Adipose tissue (tissue), 3 donors: ENCODE results near the gene BMP6. TPM values are rescaled to one million over a fixed set of nuclear protein-coding genes. Genes with fewer than 3 reads are reported as not detected.

Experiments
- H3K27ac ChIP-seq: one replicate; pipeline ENCODE4 v1.5.1; 2013; ENCODE audit warnings: low read depth, low read length
- WGBS, 3 donors: extraction: QIAGEN DNeasy Blood & Tissue Kit; methylation state at CpG; one replicate each; pipeline ENCODE4 v1.1.7; 2013; 5-methylcytosine and 5-hydroxymethylcytosine counted together
- polyA plus RNA-seq, 3 donors: library from polyadenylated mRNA; stranded (reverse); fragments of 200-250 nt; gene quantifications; one replicate each; pipeline ENCODE4 v1.2.3, GENCODE V29; 2013
- donor health status: healthy with polysubstance abuse.
- donor health status: Bipolar disorder and iron deficiency.
- donor health status: healthy.

Gene BMP6
- polyA plus RNA-seq, 3 donors, result 0.83 to 10.1 (median 3.1) TPM

- 86 to 93% (median 91%) methylated on average over 3 of the region's 3 CpGs for WGBS, 3 donors
- H3K27ac ChIP-seq, result no peak overlapping the region
Observed at GRCh38 chr6:7773322-7773721, 47.4 kb downstream of the BMP6 start.

- 84 to 92% (median 90%) methylated on average over 9 of the region's 9 CpGs for WGBS, 3 donors
- H3K27ac ChIP-seq, result no peak overlapping the region
Observed at GRCh38 chr6:7773914-7774313, 48.0 kb downstream of the BMP6 start.

DNA sequence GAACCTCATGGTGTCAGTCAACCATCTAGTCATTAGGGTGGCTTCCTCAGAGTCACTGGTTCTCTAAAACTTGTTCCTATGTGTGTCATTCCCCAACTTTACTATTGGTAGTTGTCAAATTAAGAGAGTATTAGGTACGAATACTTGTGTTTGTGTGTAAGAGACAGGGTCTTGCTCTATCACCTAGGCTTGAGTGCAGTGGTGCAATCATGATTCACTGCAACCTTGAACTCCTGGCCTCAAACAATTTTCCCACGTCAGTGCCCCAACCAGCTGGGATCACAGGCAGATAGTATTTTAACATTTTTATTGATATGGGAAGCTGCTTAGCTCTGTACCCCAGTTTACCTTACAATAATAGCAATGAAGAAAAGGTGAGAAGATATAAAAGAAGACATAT lies 50.6 kb downstream of the BMP6 start:
- 69 to 90% (median 90%) methylated on average over 2 of the region's 2 CpGs for WGBS, 3 donors
- H3K27ac ChIP-seq, result no peak overlapping the region

DNA sequence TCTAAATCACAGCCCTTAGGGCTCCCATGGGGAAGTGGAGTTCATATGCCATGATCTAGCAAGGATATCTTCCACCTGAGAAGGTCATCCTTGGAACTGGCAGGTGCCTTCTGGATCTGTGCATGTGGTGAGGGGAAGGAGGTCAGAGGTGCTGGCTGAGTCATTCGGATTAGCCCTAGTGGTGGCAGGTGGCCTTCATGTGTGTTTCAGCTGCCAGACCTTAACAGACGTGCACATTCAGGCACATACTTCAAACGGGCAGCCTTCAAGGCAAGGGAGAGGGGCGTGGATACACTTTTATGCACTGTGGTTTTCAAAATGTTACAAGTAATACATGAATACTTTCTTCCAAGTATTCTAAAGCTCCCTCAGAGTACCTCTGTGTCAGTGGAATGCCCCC lies 51.2 kb downstream of the BMP6 start:
- no peak overlapping the region for H3K27ac ChIP-seq
- 52 to 82% (median 81%) methylated on average over 4 of the region's 4 CpGs for WGBS, 3 donors

DNA sequence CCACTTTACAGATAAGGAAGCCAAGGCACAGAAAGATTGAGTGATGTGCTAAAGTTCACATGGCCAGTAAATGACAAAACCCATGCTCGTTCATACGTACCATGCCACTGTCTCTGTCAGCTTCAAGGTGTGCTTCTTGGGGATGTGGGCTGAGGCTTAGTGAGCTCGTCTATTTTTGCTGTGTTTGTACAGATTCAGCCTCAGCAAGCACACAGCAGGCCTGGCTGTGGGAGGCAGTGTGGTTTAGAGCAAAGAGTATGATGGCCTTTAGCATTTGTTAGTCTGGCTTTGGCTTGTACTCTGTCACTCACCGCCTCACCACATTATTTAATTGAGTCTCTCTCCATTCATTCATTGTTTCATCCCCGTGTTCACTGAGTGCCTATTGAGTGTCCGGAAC lies 55.3 kb downstream of the BMP6 start:
- WGBS, 3 donors, result 73 to 95% (median 92%) methylated on average over 6 of the region's 6 CpGs
- H3K27ac ChIP-seq, result no peak overlapping the region

DNA sequence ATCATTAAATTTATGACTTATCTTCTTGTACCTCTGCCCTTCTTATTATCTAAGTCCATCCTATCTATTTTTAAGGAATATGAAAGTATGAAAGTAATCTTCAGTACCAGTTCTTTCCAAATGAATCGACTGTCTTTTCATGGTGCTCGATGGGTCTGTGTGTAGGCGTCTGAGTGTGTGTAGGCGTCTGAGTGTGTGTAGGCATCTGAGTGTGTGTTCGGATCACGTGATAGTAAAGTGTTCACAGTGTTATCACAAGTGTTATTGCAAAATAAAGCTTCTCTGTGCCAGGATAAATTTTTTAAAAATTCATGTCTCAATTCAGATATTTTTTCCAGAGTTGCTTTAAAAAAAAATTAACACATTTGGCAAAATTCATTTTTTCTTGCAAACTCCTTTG lies 58.3 kb downstream of the BMP6 start:
- whole genome bisulfite sequencing, 3 donors, result 60 to 75% (median 61%) methylated on average over 6 of the region's 6 CpGs
- no peak overlapping the region for H3K27ac ChIP-seq

- H3K27ac ChIP-seq, result no peak overlapping the region
- WGBS, 3 donors, result 70 to 77% (median 74%) methylated on average over 2 of the region's 2 CpGs
Observed at GRCh38 chr6:7784706-7785105, 58.8 kb downstream of the BMP6 start.

DNA sequence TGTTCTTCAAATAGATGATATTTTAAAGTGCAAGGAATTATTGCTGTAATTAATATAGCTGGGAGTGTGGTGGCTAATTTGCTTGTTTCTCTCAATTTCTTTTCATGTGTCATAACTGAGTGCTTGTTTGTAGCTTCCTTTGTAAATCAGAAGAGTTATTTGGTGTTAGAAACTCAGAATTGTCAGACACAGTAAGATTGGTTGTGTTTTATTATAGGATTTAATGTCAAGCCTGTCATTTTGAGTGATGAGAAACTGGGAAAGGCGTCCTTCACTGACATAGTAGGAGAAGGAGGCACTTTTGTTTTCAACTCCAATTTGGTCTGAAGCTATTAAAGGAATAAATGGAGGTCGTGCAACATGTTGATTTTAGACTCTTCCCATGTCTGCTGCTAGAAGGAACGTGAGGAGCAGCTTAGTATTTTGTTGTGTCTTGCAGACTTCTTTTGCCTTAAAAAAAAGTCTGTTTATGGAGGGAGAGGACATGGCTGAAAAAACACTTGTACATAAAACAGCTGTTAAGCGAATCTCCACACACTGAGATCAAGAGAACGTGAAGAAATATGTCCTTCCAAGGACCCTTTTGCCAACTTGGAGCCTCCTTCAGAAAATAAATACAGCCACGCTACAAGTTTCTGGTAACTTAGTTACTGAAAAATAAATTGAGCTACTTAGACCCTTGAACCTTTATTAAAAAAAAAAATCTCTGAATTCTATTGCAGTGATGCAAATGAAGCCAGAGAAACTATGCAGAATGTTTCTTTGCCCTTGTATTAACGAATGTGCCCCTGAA lies 59.5 kb downstream of the BMP6 start:
- H3K27ac ChIP-seq, result no peak overlapping the region
- 52 to 57% (median 56%) methylated on average over 7 of the region's 7 CpGs for WGBS, 3 donors

GRCh38 chr6:7786214-7786661 lies 60.3 kb downstream of the BMP6 start:
- H3K27ac ChIP-seq, result no peak overlapping the region
- 46 to 55% (median 50%) methylated on average over 3 of the region's 3 CpGs for WGBS, 3 donors

- WGBS, 3 donors, result 55 to 66% (median 60%) methylated on average over 5 of the region's 5 CpGs
- no peak overlapping the region for H3K27ac ChIP-seq
Observed at GRCh38 chr6:7787137-7787608, 61.3 kb downstream of the BMP6 start.

GRCh38 chr6:7787731-7788130 lies 61.8 kb downstream of the BMP6 start:
- no peak overlapping the region for H3K27ac ChIP-seq
- 69 to 92% (median 73%) methylated on average over 2 of the region's 2 CpGs for WGBS, 3 donors

DNA sequence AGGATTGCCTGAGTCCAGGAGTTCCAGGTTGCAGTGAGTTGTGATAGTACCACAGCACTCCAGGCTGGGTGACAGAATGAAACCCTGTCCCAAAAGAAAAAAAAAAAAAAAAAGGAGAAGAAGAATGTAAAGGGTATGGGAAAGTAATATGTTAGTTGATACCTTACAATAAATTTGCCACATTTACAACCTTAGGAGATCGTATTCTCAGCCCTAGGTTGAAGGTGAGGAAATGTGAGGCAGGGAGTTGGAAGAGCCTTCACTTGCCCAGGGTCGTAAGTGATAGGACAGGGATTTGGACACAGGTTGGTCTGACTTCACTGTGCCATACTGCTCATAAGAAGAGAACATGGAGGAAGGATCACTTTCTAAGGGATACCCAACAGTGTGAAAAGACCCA lies 68.6 kb downstream of the BMP6 start:
- 68 to 98% (median 83%) methylated on average over 2 of the region's 2 CpGs for WGBS, 3 donors
- no peak overlapping the region for H3K27ac ChIP-seq

DNA sequence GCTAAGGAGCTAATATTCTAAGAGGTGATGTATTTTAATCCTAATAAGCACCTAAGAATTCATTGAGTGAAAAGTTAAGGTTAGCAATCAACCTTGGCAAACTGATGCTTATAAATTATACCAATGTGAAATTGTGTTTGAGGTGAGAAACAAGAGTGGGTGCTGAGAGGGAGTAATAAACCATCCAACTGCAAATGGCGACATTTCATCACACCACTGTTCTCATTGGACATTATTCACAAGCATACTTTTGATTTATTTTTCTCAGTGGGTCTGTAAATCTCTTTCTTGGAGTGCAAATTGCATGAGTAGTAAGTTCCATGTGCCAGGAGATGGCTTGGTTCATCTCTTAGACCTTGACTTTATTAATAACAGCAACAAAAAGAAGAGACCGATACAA lies 71.5 kb downstream of the BMP6 start:
- H3K27ac ChIP-seq, result no peak overlapping the region
- 78 to 92% (median 80%) methylated on average over 2 of the region's 2 CpGs for WGBS, 3 donors

- no peak overlapping the region for H3K27ac ChIP-seq
- WGBS, 3 donors, result 76 to 79% (median 79%) methylated on average over 6 of the region's 6 CpGs
Observed at GRCh38 chr6:7798751-7799150, 72.9 kb downstream of the BMP6 start.

GRCh38 chr6:7802662-7803061 lies 76.8 kb downstream of the BMP6 start:
- no peak overlapping the region for H3K27ac ChIP-seq
- WGBS, 3 donors, result 92 to 97% (median 93%) methylated on average over 3 of the region's 3 CpGs

GRCh38 chr6:7803214-7803613 lies 77.3 kb downstream of the BMP6 start:
- no peak overlapping the region for H3K27ac ChIP-seq
- WGBS, 3 donors, result 80 to 89% (median 81%) methylated on average over 3 of the region's 3 CpGs

- H3K27ac ChIP-seq, result no peak overlapping the region
- WGBS, 3 donors, result 53 to 78% (median 76%) methylated on average over 11 of the region's 11 CpGs
Observed at GRCh38 chr6:7805078-7805849, 79.4 kb downstream of the BMP6 start.

GRCh38 chr6:7805850-7806214 lies 79.9 kb downstream of the BMP6 start:
- WGBS, 3 donors, result 25 to 47% (median 38%) methylated on average over 6 of the region's 6 CpGs
- H3K27ac ChIP-seq, result no peak overlapping the region

- WGBS, 3 donors, result 73 to 87% (median 73%) methylated on average over 1 of the region's 1 CpG
- H3K27ac ChIP-seq, result no peak overlapping the region
Observed at GRCh38 chr6:7806711-7807110, 80.8 kb downstream of the BMP6 start.

GRCh38 chr6:7809346-7809745 lies 83.4 kb downstream of the BMP6 start:
- 74 to 90% (median 87%) methylated on average over 7 of the region's 7 CpGs for WGBS, 3 donors
- no peak overlapping the region for H3K27ac ChIP-seq
